ENCODE results near the gene DUSP14. TPM values are rescaled to one million over a fixed set of nuclear protein-coding genes. Genes with fewer than 3 reads are reported as not detected.

The DUSP14 gene
- total and polyA plus RNA-seq, 2 of the 8 experiments (the other 6 are each of a cell fraction or from before 2014, with no cell fraction given): 22.1 to 37.9 TPM

- TF ChIP-seq CHD7 (IDR thresholded peaks at IDR 0.05; ENCODE audit: insufficient replicate concordance, low read length): no peak
- TF ChIP-seq RAD21 (IDR thresholded peaks at IDR 0.05 in 1 of 2, conservative IDR thresholded peaks at IDR 0.05 in 1 of 2; ENCODE audit: low read depth in 2 of 2, low read length in 2 of 2): no peak
- no peak for TF ChIP-seq NANOG (IDR thresholded peaks at IDR 0.05; ENCODE audit: insufficient read depth, low read depth, low read length, poor library complexity, severe bottlenecking)
- no peak for TF ChIP-seq KDM1A (IDR thresholded peaks at IDR 0.05; ENCODE audit: borderline replicate concordance, low read length)
- no peak for TF ChIP-seq RNF2 (IDR thresholded peaks at IDR 0.05; ENCODE audit: borderline replicate concordance, low read depth, low read length, missing control alignments, poor library complexity, severe bottlenecking)
- TF ChIP-seq CHD2 (IDR thresholded peaks at IDR 0.05; ENCODE audit: low read length): no peak
- TF ChIP-seq E2F6 (IDR thresholded peaks at IDR 0.05): no peak
- TF ChIP-seq EZH2 (IDR thresholded peaks at IDR 0.05; ENCODE audit: low read depth, low read length, severe bottlenecking): no peak
- no peak for TF ChIP-seq MAX (IDR thresholded peaks at IDR 0.05)
- no peak for TF ChIP-seq BACH1 (IDR thresholded peaks at IDR 0.05; ENCODE audit: low read length)
Observed at GRCh38 chr17:37462492-37462891, 27.2 kb upstream of the DUSP14 start (continued).
